Loucy (cell line): ENCODE data around the gene CES1.

Source experiments
- H2AFZ ChIP-seq: fragments of 200-600 bp; sonication (generic); 2 replicates; pipeline ENCODE4 v1.6.0; 2016; ENCODE audit warnings: antibody characterized with exemption, mild to moderate bottlenecking, low read length, moderate library complexity
- H3F3A ChIP-seq: fragments of 200-600 bp; 2 replicates; pipeline ENCODE4 v1.6.0; 2016; ENCODE audit warnings: antibody characterized with exemption, low read depth, mild to moderate bottlenecking
- H3K27me3 ChIP-seq: fragments of 200-600 bp; sonication (generic); 2 replicates; pipeline ENCODE4 v1.6.1; 2014; ENCODE audit warnings: low read length, mild to moderate bottlenecking; ENCODE audit not compliant: insufficient read depth, poor library complexity, severe bottlenecking
- H3K36me3 ChIP-seq: fragments of 200-600 bp; sonication (generic); 2 replicates; pipeline ENCODE4 v1.6.1; 2016; ENCODE audit warnings: low read length; ENCODE audit not compliant: insufficient read depth
- H3K4me1 ChIP-seq: fragments of 200-600 bp; sonication (generic); 2 replicates; pipeline ENCODE4 v1.5.1; 2014; ENCODE audit warnings: low read length, mild to moderate bottlenecking; ENCODE audit not compliant: insufficient read depth, poor library complexity, severe bottlenecking
- H3K4me2 ChIP-seq: fragments of 200-600 bp; sonication (generic); 2 replicates; pipeline ENCODE4 v1.6.0; 2014; ENCODE audit warnings: antibody characterized with exemption, low read length, low read depth, mild to moderate bottlenecking; ENCODE audit not compliant: poor library complexity, severe bottlenecking
- H3K4me3 ChIP-seq: fragments of 200-600 bp; sonication (generic); 2 replicates; pipeline ENCODE4 v1.5.1; 2014; ENCODE audit warnings: low read length, mild to moderate bottlenecking, mixed read lengths; ENCODE audit not compliant: poor library complexity, severe bottlenecking
- H3K79me2 ChIP-seq: fragments of 200-600 bp; sonication (generic); 2 replicates; pipeline ENCODE4 v1.6.1; 2014; ENCODE audit warnings: low read length; ENCODE audit not compliant: insufficient read depth
- H3K9ac ChIP-seq: fragments of 200-600 bp; sonication (generic); 2 replicates; pipeline ENCODE4 v1.6.0; 2014; ENCODE audit warnings: mild to moderate bottlenecking, low read depth, low read length, moderate library complexity; ENCODE audit not compliant: poor library complexity, severe bottlenecking
- H3K9me2 ChIP-seq: fragments of 200-600 bp; sonication (generic); replicated peaks from 2 replicates; pipeline ENCODE4 v1.6.1; 2016; ENCODE audit warnings: low read depth, low read length, mixed read lengths
- H3K9me3 ChIP-seq: fragments of 200-600 bp; sonication (generic); 2 replicates; pipeline ENCODE4 v1.6.1; 2014; ENCODE audit warnings: mild to moderate bottlenecking, antibody characterized with exemption, low read length, low read depth; ENCODE audit not compliant: insufficient read depth
- H4K20me1 ChIP-seq: fragments of 200-600 bp; sonication (generic); 2 replicates; pipeline ENCODE4 v1.6.0; 2014; ENCODE audit warnings: antibody characterized with exemption, low read length, mild to moderate bottlenecking; ENCODE audit not compliant: insufficient read depth, poor library complexity, severe bottlenecking
- EZH2phosphoT487 ChIP-seq: fragments of 200-600 bp; IDR thresholded peaks from 2 replicates; pipeline ENCODE4 v1.6.1; 2018; ENCODE audit warnings: antibody characterized with exemption, mild to moderate bottlenecking, moderate library complexity, borderline replicate concordance
- TF ChIP-seq, protein P1 (sequence below): fragments of 200-600 bp; sonication (generic); conservative IDR thresholded peaks from 2 replicates; pipeline ENCODE4 v1.5.1; 2014; ENCODE audit warnings: mild to moderate bottlenecking, antibody characterized with exemption, low read length

The CES1 gene

DNA sequence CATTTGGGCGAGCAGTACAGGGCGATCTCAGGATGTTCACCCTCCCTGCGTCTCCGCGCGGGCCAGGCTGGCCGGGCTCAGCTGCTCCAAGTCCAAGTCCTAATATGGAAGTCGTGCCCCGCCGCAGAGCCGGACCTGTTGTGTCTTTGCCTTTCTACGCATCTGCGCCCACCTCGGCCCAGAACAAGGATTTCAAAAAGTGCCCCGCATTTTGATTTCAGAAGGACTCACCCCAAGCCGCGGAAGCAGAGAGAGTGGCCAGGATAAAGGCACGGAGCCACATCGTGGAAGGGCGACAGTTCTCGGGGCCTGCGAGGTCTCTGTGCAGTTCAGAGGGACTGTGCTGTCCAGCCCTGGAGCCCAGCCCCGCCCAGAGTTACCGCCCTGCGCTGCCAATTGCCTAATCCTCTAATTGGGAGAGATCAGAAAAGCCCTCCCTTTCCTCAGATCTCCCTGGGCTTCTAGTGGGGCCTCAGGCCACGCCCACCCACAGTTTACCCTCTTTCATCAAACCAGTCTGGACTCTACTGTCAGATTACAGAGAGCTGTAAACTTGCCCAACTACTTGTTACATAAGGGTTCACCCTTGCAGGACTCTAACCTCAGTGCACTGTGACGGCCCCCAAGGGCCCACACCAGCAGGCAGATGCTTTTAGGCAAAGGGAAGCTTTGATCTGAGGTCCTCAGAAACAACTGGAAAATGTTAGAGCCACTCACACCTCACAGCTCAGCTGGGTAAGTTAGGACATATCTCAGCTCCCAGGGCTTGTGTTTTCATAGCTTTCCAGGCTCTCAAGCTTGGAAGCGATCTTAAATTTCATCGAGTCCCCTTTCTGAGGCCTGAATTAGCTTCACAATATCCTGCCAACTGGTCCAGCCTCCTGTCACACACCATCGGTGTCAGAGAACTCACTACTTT, at the start of gene CES1:
Gene CES1 (minus strand): TSS at position 324 of the 919 bp plus-strand sequence. CDS start 41 bp downstream, at position 283.
- TF ChIP-seq, protein P1, sequence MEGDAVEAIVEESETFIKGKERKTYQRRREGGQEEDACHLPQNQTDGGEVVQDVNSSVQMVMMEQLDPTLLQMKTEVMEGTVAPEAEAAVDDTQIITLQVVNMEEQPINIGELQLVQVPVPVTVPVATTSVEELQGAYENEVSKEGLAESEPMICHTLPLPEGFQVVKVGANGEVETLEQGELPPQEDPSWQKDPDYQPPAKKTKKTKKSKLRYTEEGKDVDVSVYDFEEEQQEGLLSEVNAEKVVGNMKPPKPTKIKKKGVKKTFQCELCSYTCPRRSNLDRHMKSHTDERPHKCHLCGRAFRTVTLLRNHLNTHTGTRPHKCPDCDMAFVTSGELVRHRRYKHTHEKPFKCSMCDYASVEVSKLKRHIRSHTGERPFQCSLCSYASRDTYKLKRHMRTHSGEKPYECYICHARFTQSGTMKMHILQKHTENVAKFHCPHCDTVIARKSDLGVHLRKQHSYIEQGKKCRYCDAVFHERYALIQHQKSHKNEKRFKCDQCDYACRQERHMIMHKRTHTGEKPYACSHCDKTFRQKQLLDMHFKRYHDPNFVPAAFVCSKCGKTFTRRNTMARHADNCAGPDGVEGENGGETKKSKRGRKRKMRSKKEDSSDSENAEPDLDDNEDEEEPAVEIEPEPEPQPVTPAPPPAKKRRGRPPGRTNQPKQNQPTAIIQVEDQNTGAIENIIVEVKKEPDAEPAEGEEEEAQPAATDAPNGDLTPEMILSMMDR: no peak
- TF ChIP-seq EZH2phosphoT487: no peak
- Histone ChIP-seq H3F3A (no peaks in the 10 kb centered on the region), H3K9me2 (no peaks in the 10 kb centered on the region), H2AFZ (no peak within 1 kb of the TSS), H3K36me3 (no peaks in the 10 kb centered on the region), H3K9ac (no peak within 1 kb of the TSS), H3K79me2 (no peaks in the 10 kb centered on the region), H3K27me3 (no peaks in the 10 kb centered on the region), H3K4me1 (no peaks in the 10 kb centered on the region), H3K4me3 (no peak within 1 kb of the TSS), H4K20me1 (no peaks in the 10 kb centered on the region), H3K9me3 (no peaks in the 10 kb centered on the region), H3K4me2 (no peak within 1 kb of the TSS)

DNA sequence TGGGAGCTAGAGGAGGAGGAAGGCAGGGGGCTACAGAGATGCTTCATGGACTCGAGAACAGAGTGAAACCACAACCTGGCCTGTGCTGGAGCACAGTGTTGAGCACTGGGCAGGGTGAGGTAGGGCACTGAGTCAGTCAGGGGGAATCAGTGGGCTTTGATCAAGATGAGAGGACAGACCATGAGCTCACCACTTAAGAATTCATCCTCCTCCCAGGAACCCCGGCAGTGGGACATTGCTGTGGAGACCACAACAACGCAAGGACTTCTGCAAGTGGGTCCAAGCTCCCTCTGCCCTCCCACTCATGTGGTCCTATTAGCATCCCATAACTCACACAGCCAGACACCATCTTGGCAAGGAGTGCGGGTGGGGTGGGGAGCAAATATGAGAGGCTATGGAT, 44.0 kb upstream of the CES1 start:
- no peak overlapping the region for H3K4me2 ChIP-seq
- H3K4me1 ChIP-seq: no peaks in the 10 kb centered on the region
- no peaks in the 10 kb centered on the region for H3K9me2 ChIP-seq
- no peaks in the 10 kb centered on the region for H3K79me2 ChIP-seq
- no peak overlapping the region for H3K4me3 ChIP-seq
- no peaks in the 10 kb centered on the region for H3K9me3 ChIP-seq
- no peaks in the 10 kb centered on the region for H3K27me3 ChIP-seq
- H2AFZ ChIP-seq: no peak overlapping the region
- no peaks in the 10 kb centered on the region for H3K36me3 ChIP-seq
- H3K9ac ChIP-seq: no peak overlapping the region
- no peaks in the 10 kb centered on the region for H3F3A ChIP-seq
- no peak for TF ChIP-seq EZH2phosphoT487
- TF ChIP-seq, protein P1: no peak
- H4K20me1 ChIP-seq: no peaks in the 10 kb centered on the region

DNA sequence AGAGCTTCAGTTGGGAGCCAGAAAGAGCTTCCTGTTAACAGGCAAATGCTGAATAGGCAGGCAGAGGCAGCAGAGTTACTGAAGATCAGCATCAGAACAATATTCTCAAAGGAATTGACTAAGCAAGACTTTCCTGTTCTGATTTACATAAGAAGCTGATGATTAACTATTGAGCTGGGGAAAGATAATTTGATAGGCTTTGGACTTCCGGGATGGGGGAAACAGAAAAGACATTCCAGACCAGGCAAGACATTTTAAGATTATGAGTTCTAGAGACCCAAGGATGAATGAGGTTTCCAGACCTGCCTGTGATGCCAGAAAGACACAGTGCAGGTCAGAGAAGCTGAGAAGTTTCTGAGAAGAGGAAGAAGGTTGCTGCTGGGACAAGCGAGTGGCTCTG, 42.4 kb upstream of the CES1 start, which contains the start of gene CES5A:
Gene CES5A (minus strand): TSS at position 101 of the 400 bp plus-strand sequence. CDS start 152 bp downstream, outside the sequence.
- Histone ChIP-seq H3K27me3 (no peaks in the 10 kb centered on the region), H3K9ac (no peak within 1 kb of the TSS), H4K20me1 (no peaks in the 10 kb centered on the region), H3F3A (no peaks in the 10 kb centered on the region), H3K9me2 (no peaks in the 10 kb centered on the region), H3K4me2 (no peak within 1 kb of the TSS), H3K4me3 (no peak within 1 kb of the TSS), H3K9me3 (no peaks in the 10 kb centered on the region), H3K36me3 (no peaks in the 10 kb centered on the region), H2AFZ (no peak within 1 kb of the TSS), H3K4me1 (no peaks in the 10 kb centered on the region), H3K79me2 (no peaks in the 10 kb centered on the region)
- no peak for TF ChIP-seq EZH2phosphoT487
- TF ChIP-seq, protein P1: no peak
